Lower lobe of right lung (tissue), 2 donors: ENCODE measurements around the gene TCF3. TPM values are rescaled to one million over a fixed set of nuclear protein-coding genes. Genes with fewer than 3 reads are reported as not detected.

Experiments used
- ATAC-seq, 2 donors: fragments of 200-7000 bp; cut with Tn5 transposase; one replicate each; pipeline ENCODE4 v1.9.1; 2020 to 2022; ENCODE audit warnings: mild to moderate bottlenecking in 2 of 2, moderate library complexity in 2 of 2
- DNase-seq: peaks from one replicate; pipeline ENCODE4 v3.0.0-alpha.2; 2020
- H3K27ac ChIP-seq: fragments of 200-600 bp; one replicate; pipeline ENCODE4 v1.8.0; 2022
- H3K27me3 ChIP-seq: fragments of 200-600 bp; one replicate; pipeline ENCODE4 v1.8.0; 2022; ENCODE audit warnings: low read depth
- H3K36me3 ChIP-seq: fragments of 200-600 bp; one replicate; pipeline ENCODE4 v1.8.0; 2022; ENCODE audit warnings: mild to moderate bottlenecking
- H3K4me1 ChIP-seq: fragments of 200-600 bp; one replicate; pipeline ENCODE4 v1.8.0; 2022
- H3K4me3 ChIP-seq: fragments of 200-600 bp; one replicate; pipeline ENCODE4 v1.8.0; 2022; ENCODE audit warnings: mild to moderate bottlenecking
- H3K9me3 ChIP-seq: fragments of 200-600 bp; one replicate; pipeline ENCODE4 v1.8.0; 2022
- CTCF ChIP-seq: fragments of 200-600 bp; IDR thresholded peaks from one replicate; pipeline ENCODE4 v1.8.0; 2022; ENCODE audit warnings: antibody characterized with exemption, mild to moderate bottlenecking
- intact Hi-C: fragments of 100-400 bp; cut with DNase I; formaldehyde crosslinking; loops from one replicate; pipeline ENCODE4 v1.11.0; 2022
- total RNA-seq: library from RNA; stranded (reverse); fragmentation: NEBNext Ultra II Directional; extraction: Animal tissue kit (Norgen Biotek cat#: 25700); gene quantifications from one replicate; pipeline ENCODE4 v1.2.1, GENCODE V29; 2021
- donor health status: DM: no; HTN: yes; CAD: no; lungs with severe emphysema.

The TCF3 gene
- total RNA-seq, 1 donor from 2014 or later, result 44.5 TPM

- H3K4me3 ChIP-seq, result no peak overlapping the region
- peaks cover 29% of the 10 kb centered on the region for H3K36me3 ChIP-seq
- no peak for TF ChIP-seq CTCF
These were observed 25.9 kb downstream of the TCF3 start for GRCh38 chr19:1626417-1627010.

DNA sequence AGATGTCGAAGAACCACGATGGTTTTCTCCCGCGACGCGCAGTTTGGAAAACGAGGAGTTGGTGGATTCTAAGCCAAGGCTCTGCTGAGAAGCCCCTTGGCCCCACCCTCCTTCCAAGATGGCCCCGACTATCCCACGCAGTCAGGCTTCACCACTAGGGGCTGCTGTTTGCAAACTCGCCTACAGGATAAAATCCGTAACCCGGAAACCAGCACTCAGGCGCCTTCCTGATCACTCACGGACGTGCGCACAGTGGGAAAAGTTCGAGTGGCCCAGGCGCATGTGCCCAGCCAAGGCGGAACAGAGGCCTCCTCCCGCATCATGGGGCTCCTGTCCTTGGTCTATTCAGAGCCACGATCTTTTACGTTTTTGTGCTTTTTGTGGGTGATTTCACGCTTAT lies 28.0 kb downstream of the TCF3 start:
- Histone ChIP-seq H3K27me3 (no peaks in the 10 kb centered on the region), H3K4me3 (no peak overlapping the region), H3K36me3 (peaks cover 40% of the 10 kb centered on the region), H3K4me1 (no peaks in the 10 kb centered on the region), H3K27ac (no peak overlapping the region), H3K9me3 (no peaks in the 10 kb centered on the region)
- peak; percentile 59 for TF ChIP-seq CTCF
- intact Hi-C loops, result no loop called here
- DNase-seq (peak; percentile 74), ATAC-seq (peak; percentile 70 to 79)

More at GRCh38 chr19:1626417-1627010, 25.9 kb downstream of the TCF3 start:
- Histone ChIP-seq H3K27me3 (no peaks in the 10 kb centered on the region), H3K4me1 (no peaks in the 10 kb centered on the region), H3K27ac (no peak overlapping the region), H3K9me3 (no peaks in the 10 kb centered on the region)
- ATAC-seq (no peak), DNase-seq (no peak)
- intact Hi-C loops, result no loop called here

- DNase-seq (no peak), ATAC-seq (no peak)
- H3K27me3 ChIP-seq, result no peaks in the 10 kb centered on the region
- no peaks in the 10 kb centered on the region for H3K9me3 ChIP-seq
- H3K4me1 ChIP-seq, result no peaks in the 10 kb centered on the region
- no peak for TF ChIP-seq CTCF
- H3K36me3 ChIP-seq, result peaks cover 54% of the 10 kb centered on the region
- H3K4me3 ChIP-seq, result no peak overlapping the region
- no peak overlapping the region for H3K27ac ChIP-seq
- intact Hi-C loops, result no loop called here
These were observed 29.9 kb downstream of the TCF3 start for GRCh38 chr19:1622541-1622940.

DNA sequence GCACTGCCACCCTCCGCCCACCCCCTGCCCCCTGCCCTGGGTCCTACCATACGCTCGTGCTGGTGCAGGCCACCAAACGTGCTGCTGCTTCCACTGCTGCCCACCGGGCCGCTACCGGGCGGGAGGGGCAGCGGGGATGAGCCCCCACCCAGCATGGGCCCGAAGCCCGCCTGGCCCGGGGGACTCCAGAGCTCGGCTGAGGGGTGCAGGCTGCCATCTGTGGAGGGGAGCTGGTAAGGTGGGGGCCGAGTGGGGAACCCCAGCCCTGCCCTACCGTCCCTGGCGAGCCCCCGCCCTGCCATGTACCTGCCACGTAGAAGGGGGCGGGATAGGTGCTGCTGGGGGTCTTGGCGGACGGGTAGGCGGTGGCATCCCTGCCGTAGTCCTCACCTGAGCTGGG lies 30.4 kb downstream of the TCF3 start:
- Histone ChIP-seq H3K4me1 (no peaks in the 10 kb centered on the region), H3K36me3 (peaks cover 58% of the 10 kb centered on the region), H3K27me3 (no peaks in the 10 kb centered on the region), H3K27ac (no peak overlapping the region), H3K4me3 (no peak overlapping the region), H3K9me3 (no peaks in the 10 kb centered on the region)
- intact Hi-C loops, result no loop called here
- ATAC-seq, result no peak
- no peak for TF ChIP-seq CTCF
- no peak for DNase-seq

DNA sequence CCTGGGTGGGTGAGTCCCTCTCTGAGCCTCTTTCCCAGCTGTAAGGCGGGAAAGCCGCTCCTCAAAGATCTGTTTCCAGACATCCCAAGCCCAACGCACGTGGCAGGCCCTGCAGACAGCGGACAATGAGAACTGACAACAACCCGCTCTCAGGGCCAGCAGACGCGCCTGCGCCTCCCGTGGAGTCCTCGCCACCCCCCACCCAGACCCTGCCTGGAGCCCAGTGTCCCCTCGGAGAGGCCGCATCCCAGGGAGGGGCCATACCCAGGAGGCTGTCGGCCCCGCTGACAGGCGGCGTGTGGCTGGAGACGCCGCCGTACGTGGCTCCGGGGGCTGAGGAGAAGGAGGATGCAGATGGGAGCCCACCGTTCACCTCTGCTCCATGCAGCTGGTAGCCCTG lies 30.8 kb downstream of the TCF3 start:
- intact Hi-C loops, result no loop called here
- Histone ChIP-seq H3K36me3 (peaks cover 59% of the 10 kb centered on the region), H3K4me1 (no peaks in the 10 kb centered on the region), H3K4me3 (no peak overlapping the region), H3K27me3 (no peaks in the 10 kb centered on the region), H3K9me3 (no peaks in the 10 kb centered on the region), H3K27ac (no peak overlapping the region)
- no peak for TF ChIP-seq CTCF
- no peak for ATAC-seq
- DNase-seq, result no peak
